Mucosa of descending colon (tissue), 3 donors: ENCODE data around the gene CAPN7. TPM values are rescaled to one million over a fixed set of nuclear protein-coding genes. Genes with fewer than 3 reads are reported as not detected.

Experiments used
- ATAC-seq: fragments of 200-7000 bp; cut with Tn5 transposase; one replicate; pipeline ENCODE4 v1.9.1; 2020; ENCODE audit warnings: mild to moderate bottlenecking, moderate library complexity
- DNase-seq, 3 donors: peaks; one replicate each; pipeline ENCODE4 v3.0.0-alpha.2; 2020
- H3K36me3 ChIP-seq: fragments of 200-600 bp; one replicate; pipeline ENCODE4 v1.8.0; 2021; ENCODE audit warnings: low read depth, mild to moderate bottlenecking
- H3K4me1 ChIP-seq: fragments of 200-600 bp; one replicate; pipeline ENCODE4 v1.8.0; 2021; ENCODE audit warnings: low read depth, mild to moderate bottlenecking
- H3K4me3 ChIP-seq: fragments of 200-600 bp; one replicate; pipeline ENCODE4 v1.8.0; 2021; ENCODE audit warnings: mild to moderate bottlenecking
- H3K9me3 ChIP-seq: fragments of 200-600 bp; one replicate; pipeline ENCODE4 v1.8.0; 2021; ENCODE audit warnings: mild to moderate bottlenecking
- intact Hi-C, 2 donors: fragments of 100-400 bp; cut with DNase I in 1 of 2; cut with micrococcal nuclease in 1 of 2; formaldehyde crosslinking; loops; one replicate each; pipeline versions ENCODE4 v1.11.0 to v1.11.1; 2022; cut with DNase I, micrococcal nuclease
- total RNA-seq, 3 donors: library from RNA; stranded (reverse); fragmentation: NEBNext Ultra II Directional in 2 of 3; extraction: Animal tissue kit (Norgen Biotek cat#: 25700) in 2 of 3; gene quantifications; one replicate each; pipeline versions ENCODE4 v1.2.1 to v1.2.4, GENCODE V29; 2021 to 2023
- TF ChIP-seq, protein P1 (sequence below): fragments of 200-600 bp; IDR thresholded peaks from one replicate; pipeline ENCODE4 v1.8.0; 2022; ENCODE audit warnings: antibody characterized with exemption, mild to moderate bottlenecking
- donor health status: DM: no; HTN: no; CAD: no; lungs with moderate emphysema.
- donor health status: DM: no; HTN: no; CAD: no.
- donor health status: DM: no; HTN: yes; CAD: no.

CAPN7 gene
- total RNA-seq, 3 donors from 2014 or later: 26.8 to 56.5 (median 44.9) TPM

DNA sequence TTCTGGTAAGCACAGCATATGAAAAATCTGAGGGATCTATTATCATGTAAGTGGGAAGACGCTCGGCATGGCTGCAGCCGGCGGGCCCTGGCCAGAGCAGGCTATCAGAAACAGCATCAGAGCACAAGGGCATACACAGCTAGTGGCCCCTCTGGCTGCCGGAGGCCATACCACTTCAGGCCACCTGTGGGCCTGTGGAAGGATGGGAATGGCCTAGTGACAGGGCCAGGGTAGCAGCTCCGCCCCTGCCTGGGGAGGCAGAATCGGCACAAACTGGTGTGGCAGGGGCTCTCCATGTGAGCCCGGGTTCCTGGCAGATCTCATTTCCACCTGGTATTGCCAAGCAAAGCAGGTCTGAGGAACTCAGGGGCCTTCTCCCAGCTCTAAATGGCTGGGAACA is 80.0 kb downstream of the CAPN7 start:
- DNase-seq: no peak
- ATAC-seq: no peak
- intact Hi-C loops: no loop called here
- Histone ChIP-seq H3K9me3 (no peaks in the 10 kb centered on the region), H3K4me1 (no peaks in the 10 kb centered on the region), H3K4me3 (no peak overlapping the region), H3K36me3 (no peaks in the 10 kb centered on the region)
- TF ChIP-seq, protein P1, sequence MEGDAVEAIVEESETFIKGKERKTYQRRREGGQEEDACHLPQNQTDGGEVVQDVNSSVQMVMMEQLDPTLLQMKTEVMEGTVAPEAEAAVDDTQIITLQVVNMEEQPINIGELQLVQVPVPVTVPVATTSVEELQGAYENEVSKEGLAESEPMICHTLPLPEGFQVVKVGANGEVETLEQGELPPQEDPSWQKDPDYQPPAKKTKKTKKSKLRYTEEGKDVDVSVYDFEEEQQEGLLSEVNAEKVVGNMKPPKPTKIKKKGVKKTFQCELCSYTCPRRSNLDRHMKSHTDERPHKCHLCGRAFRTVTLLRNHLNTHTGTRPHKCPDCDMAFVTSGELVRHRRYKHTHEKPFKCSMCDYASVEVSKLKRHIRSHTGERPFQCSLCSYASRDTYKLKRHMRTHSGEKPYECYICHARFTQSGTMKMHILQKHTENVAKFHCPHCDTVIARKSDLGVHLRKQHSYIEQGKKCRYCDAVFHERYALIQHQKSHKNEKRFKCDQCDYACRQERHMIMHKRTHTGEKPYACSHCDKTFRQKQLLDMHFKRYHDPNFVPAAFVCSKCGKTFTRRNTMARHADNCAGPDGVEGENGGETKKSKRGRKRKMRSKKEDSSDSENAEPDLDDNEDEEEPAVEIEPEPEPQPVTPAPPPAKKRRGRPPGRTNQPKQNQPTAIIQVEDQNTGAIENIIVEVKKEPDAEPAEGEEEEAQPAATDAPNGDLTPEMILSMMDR: no peak

DNA sequence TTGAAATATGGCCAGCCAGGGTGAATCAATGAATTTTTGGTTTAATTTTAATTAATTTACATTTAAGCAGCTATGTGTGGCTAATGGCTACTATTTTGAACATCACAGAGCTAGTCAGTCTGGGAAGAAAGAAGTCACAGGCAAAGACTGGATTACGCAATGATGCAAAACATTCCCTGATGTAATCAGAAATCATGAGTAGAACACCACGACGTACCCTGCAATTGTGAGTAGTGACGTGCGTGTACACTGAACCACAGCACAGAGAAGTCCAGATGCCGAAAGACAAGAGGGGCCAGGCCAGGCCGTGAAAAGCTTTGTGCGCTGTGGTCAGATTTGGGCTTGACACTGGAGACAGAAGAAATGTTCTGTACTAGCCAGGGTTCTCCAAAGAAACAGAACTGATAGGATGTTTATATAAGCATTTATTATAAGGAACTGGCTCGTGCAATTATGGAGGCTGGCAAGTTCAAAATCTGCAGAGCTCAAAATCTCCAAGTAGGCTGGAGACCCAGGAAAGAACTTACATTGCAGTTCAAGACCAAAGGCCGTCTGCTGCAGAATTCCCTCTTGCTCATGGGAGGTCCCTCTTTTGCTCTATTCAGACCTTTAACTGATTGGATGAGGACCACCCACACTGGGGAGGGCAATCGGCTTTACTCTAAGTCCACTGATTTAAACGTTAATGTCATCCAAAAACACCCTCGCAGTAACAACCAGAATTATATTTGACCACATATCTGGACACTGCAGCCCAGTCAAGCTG is 81.7 kb downstream of the CAPN7 start:
- ATAC-seq: peak; percentile 58
- peaks cover under 1% of the 10 kb centered on the region for H3K4me1 ChIP-seq
- TF ChIP-seq, protein P1: no peak
- H3K4me3 ChIP-seq: no peak overlapping the region
- intact Hi-C loops: no loop called here
- peak in 1 of 3 donors; percentile 39 for DNase-seq
- no peaks in the 10 kb centered on the region for H3K9me3 ChIP-seq
- no peaks in the 10 kb centered on the region for H3K36me3 ChIP-seq

DNA sequence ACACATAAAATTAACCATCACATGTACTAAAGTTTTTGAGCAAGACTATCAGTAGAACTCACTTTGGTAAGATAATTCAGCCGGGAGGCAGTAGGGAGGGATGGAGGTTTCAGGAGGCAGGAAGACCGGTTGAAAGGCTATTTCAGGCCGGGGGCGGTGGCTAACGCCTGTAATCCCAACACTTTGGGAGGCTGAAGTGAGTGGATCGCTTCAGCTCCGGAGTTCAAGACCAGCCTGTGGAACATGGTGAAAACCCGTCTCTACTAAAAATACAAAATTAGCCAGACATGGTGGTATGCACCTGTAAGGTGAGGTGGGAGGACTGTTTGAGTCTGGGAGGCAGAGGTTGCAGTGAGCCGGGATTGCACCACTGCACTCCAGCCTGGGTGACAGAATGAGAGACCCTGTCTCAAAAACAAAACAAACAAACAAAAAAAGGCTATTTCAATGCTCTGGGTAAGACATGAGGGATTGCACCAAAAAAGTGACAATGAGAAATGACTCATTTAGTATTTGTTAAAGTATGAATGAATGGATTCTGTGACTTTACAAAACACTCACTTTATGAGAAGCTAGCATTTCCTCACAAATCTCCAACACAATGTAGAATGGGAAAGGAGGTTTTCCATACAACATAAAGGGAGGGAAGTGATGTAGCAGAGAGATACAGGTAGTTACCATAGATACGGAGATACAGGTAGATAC is 82.4 kb downstream of the CAPN7 start:
- no peaks in the 10 kb centered on the region for H3K9me3 ChIP-seq
- H3K36me3 ChIP-seq: no peaks in the 10 kb centered on the region
- no peak overlapping the region for H3K4me3 ChIP-seq
- peaks cover 5% of the 10 kb centered on the region for H3K4me1 ChIP-seq
- DNase-seq (no peak), ATAC-seq (no peak)
- intact Hi-C loops: no loop called here
- TF ChIP-seq, protein P1: no peak

- ATAC-seq: no peak
- intact Hi-C loops: no loop called here
- H3K4me1 ChIP-seq: peaks cover 5% of the 10 kb centered on the region
These were observed 83.6 kb downstream of the CAPN7 start for GRCh38 chr3:15289661-15290060.

GRCh38 chr3:15290736-15291135 is 84.7 kb downstream of the CAPN7 start:
- Histone ChIP-seq H3K4me3 (no peak overlapping the region), H3K9me3 (no peaks in the 10 kb centered on the region), H3K4me1 (peaks cover 10% of the 10 kb centered on the region), H3K36me3 (no peaks in the 10 kb centered on the region)
- no peak for DNase-seq
- intact Hi-C loops: no loop called here
- TF ChIP-seq, protein P1: no peak
- no peak for ATAC-seq

More at GRCh38 chr3:15289661-15290060, 83.6 kb downstream of the CAPN7 start:
- no peaks in the 10 kb centered on the region for H3K36me3 ChIP-seq
- no peak for DNase-seq
- H3K4me3 ChIP-seq: no peak overlapping the region
- TF ChIP-seq, protein P1: no peak
- H3K9me3 ChIP-seq: no peaks in the 10 kb centered on the region
